BLaER1 (cell line): Measurements from ENCODE around the gene CDH4.

Source experiments
- H3K27ac ChIP-seq: shearing (Covaris generic); formaldehyde crosslinking; 2 replicates; pipeline ENCODE4 v1.8.1; 2022
- H3K27me3 ChIP-seq: shearing (Covaris generic); formaldehyde crosslinking; 2 replicates; pipeline ENCODE4 v1.8.1; 2022
- H3K36me3 ChIP-seq: shearing (Covaris generic); formaldehyde crosslinking; 2 replicates; pipeline ENCODE4 v1.8.1; 2022
- H3K4me1 ChIP-seq: shearing (Covaris generic); formaldehyde crosslinking; 2 replicates; pipeline ENCODE4 v1.8.1; 2022
- H3K4me2 ChIP-seq: shearing (Covaris generic); formaldehyde crosslinking; 2 replicates; pipeline ENCODE4 v1.8.1; 2022
- H3K4me3 ChIP-seq: shearing (Covaris generic); formaldehyde crosslinking; 2 replicates; pipeline ENCODE4 v1.8.1; 2022
- H3K9ac ChIP-seq: shearing (Covaris generic); formaldehyde crosslinking; 2 replicates; pipeline ENCODE4 v1.8.1; 2022
- H3K9me3 ChIP-seq: shearing (Covaris generic); formaldehyde crosslinking; 2 replicates; pipeline ENCODE4 v1.8.1; 2022
- H4K20me1 ChIP-seq: shearing (Covaris generic); formaldehyde crosslinking; 2 replicates; pipeline ENCODE4 v1.8.1; 2022
- Cebpa-rat ChIP-seq: shearing (Covaris generic); IDR thresholded peaks from 2 replicates; pipeline ENCODE4 v1.8.1; 2022

CDH4 gene

DNA sequence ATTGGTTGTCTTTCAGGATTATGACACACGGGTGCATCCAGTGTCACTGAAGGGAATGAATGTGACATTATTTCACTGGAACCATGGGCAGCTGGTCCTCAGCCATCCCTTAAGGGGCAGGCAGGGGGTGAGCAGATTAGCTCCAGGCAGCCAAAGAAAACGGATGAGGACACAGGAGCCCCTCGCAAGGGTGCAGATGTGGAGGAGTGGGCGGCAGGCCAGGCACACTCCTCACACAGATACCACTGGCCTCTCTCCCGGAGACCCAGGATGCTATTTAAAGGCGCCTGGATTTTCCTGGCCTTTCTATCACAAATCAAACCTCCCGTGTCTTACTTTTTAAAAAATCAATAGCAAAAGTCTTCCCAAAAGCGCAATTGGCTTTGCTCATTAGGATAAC lies 603.2 kb downstream of the CDH4 start:
- no peaks in the 10 kb centered on the region for H3K36me3 ChIP-seq
- peaks cover 63% of the 10 kb centered on the region for H3K4me1 ChIP-seq
- no peak for TF ChIP-seq Cebpa-rat
- H3K9me3 ChIP-seq: no peaks in the 10 kb centered on the region
- H3K27ac ChIP-seq: no peak overlapping the region
- H3K27me3 ChIP-seq: peaks cover 19% of the 10 kb centered on the region
- H3K4me2 ChIP-seq: no peak overlapping the region
- H3K9ac ChIP-seq: no peak overlapping the region
- H3K4me3 ChIP-seq: no peak overlapping the region
- H4K20me1 ChIP-seq: peaks cover 18% of the 10 kb centered on the region; the same call in 1 of the 2 replicates

DNA sequence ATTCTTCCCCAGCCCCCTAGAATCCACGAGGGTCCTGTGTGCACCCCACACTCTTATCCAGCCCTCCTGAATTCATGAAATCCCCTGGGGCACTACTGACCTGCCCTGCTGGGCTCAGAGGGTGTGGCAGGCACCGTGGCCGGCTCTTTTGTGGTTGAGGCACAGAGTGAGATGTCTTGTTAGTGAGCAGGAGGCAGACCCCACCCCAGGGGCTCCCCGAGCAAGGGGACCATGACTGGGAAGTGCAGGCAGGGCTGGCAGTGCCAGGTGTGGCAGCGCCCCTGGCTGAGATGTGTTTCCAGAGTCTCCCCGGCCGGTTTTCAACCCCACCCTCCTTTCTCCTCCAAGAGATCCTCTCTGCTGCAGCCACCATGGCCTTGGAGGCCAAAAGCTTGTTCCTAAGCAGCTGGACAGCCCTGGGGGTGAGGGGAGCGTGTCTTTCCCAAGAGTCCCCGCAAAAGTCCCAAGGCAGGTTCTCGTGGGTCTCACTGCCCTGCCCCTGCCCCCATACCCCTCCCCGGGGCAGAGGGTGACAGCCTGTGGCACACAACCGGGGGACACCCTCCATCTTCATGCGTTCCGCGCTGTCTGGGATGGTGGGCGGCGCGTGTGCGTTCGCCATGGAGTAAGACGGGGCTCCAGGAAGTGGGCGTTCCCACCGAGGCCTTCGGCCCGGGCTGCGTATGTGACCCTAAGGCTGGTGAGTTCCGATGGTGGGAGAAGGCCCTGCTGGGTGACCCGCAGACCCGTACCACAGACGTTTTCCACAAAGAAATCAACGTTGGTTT lies 604.8 kb downstream of the CDH4 start:
- H3K4me3 ChIP-seq: no peak overlapping the region
- H3K9me3 ChIP-seq: no peaks in the 10 kb centered on the region
- peaks cover 63% of the 10 kb centered on the region for H3K4me1 ChIP-seq
- peaks cover 4% of the 10 kb centered on the region for H3K27me3 ChIP-seq
- peaks cover 22% of the 10 kb centered on the region for H4K20me1 ChIP-seq
- no peak overlapping the region for H3K27ac ChIP-seq
- peak overlapping the region; percentile 28 for H3K4me2 ChIP-seq
- TF ChIP-seq Cebpa-rat: no peak
- no peaks in the 10 kb centered on the region for H3K36me3 ChIP-seq
- H3K9ac ChIP-seq: no peak overlapping the region

DNA sequence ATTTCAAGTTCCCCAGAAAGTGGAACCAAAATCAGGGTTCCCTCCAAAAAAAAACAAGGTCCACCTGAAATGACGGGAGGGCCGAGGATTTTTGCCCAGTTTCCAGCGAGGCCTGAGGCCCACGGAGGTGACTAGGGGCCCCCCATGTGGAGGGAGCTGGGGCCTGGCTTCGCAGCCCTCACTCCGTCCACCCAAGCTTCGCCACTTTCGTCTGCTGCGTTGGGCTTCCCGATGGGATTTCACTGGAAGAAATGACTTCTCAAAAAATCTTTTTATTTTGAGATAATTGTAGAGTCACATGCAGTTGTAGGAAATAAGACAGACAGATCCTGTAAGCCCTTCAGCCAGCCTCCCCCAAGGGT lies 605.3 kb downstream of the CDH4 start:
- H4K20me1 ChIP-seq: peaks cover 23% of the 10 kb centered on the region
- no peak overlapping the region for H3K27ac ChIP-seq
- no peaks in the 10 kb centered on the region for H3K27me3 ChIP-seq
- H3K9me3 ChIP-seq: no peaks in the 10 kb centered on the region
- no peak overlapping the region for H3K9ac ChIP-seq
- no peak overlapping the region for H3K4me3 ChIP-seq
- no peak for TF ChIP-seq Cebpa-rat
- H3K4me2 ChIP-seq: no peak overlapping the region
- peaks cover 63% of the 10 kb centered on the region for H3K4me1 ChIP-seq
- H3K36me3 ChIP-seq: no peaks in the 10 kb centered on the region

DNA sequence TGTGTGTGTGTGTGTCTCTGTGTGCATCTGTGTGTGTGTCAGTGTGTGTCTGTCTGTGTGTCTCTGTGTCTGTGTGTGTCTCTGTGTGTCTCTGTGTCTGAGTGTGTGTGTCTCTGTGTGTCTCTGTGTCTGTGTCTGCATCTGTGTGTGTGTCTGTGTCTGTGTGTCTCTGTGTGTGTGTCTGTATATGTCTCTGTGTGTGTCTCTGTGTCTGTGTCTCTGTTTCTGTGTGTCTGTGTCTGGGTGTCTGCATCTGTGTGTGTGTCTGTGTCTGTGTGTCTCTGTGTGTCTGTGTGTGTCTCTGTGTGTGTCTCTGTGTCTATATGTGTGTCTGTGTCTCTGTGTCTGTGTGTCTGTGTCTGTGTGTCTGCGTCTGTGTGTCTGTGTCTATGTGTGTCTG lies 605.8 kb downstream of the CDH4 start:
- Histone ChIP-seq H3K4me3 (no peak overlapping the region), H3K9ac (no peak overlapping the region), H3K4me1 (peaks cover 59% of the 10 kb centered on the region), H3K9me3 (no peaks in the 10 kb centered on the region), H3K27ac (no peak overlapping the region), H3K27me3 (no peaks in the 10 kb centered on the region), H4K20me1 (peaks cover 23% of the 10 kb centered on the region), H3K36me3 (no peaks in the 10 kb centered on the region), H3K4me2 (no peak overlapping the region)
- TF ChIP-seq Cebpa-rat: no peak

DNA sequence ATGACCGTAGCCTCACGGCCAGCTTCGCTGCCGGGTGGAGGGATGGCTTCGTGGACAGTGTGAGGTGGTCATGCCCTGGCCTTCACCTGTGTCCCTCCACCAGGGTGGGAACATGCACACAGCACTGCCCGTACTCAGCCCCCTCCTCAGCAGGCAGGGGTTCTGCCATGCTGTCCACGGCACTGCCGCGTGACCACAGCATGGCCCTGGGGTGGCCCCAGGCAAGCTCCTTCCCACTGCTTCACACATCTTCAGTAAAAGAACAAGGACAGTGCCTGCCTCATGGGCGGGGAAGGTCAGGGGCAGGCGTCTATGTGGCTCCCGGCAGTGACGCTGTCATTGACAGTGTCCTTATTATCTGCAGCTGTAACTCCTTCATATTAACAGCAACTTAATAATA lies 607.7 kb downstream of the CDH4 start:
- H3K4me2 ChIP-seq: peak overlapping the region; percentile 77; the same call in 1 of the 2 replicates
- peaks cover 54% of the 10 kb centered on the region for H3K4me1 ChIP-seq
- no peak overlapping the region for H3K4me3 ChIP-seq
- H3K27me3 ChIP-seq: peaks cover 3% of the 10 kb centered on the region; the same call in 1 of the 2 replicates
- no peak overlapping the region for H3K27ac ChIP-seq
- peaks cover 15% of the 10 kb centered on the region for H4K20me1 ChIP-seq
- H3K9ac ChIP-seq: no peak overlapping the region
- no peak for TF ChIP-seq Cebpa-rat
- H3K36me3 ChIP-seq: no peaks in the 10 kb centered on the region
- H3K9me3 ChIP-seq: no peaks in the 10 kb centered on the region; the same call in 1 of the 2 replicates

DNA sequence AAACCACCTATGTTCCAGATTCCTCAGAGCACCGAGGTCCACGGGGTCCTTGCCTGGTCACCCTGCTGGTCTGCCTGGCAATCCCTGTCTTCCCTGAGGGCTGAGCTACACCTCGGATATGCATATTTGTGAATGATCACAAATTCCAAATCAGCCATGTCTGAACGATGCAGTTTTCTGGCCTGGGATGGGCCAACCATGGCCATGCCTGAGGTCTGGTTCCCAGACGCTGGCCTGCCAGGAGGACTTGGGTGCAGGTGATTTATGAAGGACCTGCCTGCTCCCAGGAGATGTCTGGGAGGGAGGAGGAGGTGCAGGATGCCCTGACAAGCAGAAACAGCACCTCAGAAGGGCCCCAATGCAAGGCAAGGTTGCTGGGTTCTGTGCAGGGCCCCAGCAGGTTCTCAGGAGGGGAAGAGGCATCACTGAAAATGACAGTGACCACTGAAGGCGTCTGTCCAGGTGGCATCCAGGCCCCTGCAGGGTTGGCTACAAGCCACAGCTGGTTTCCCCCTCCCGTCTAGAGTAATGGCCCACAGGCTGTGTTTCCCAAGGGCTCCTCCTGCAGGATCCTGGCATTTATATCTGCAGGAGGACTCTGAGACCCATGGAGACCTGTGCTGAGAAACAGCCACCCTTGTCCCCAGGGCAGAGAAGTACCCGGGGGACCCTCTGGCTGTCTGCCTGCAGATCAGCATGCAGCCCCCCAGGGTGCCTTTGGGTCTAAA lies 608.4 kb downstream of the CDH4 start:
- peaks cover 3% of the 10 kb centered on the region; the same call in 1 of the 2 replicates for H3K27me3 ChIP-seq
- peaks cover 54% of the 10 kb centered on the region for H3K4me1 ChIP-seq

DNA sequence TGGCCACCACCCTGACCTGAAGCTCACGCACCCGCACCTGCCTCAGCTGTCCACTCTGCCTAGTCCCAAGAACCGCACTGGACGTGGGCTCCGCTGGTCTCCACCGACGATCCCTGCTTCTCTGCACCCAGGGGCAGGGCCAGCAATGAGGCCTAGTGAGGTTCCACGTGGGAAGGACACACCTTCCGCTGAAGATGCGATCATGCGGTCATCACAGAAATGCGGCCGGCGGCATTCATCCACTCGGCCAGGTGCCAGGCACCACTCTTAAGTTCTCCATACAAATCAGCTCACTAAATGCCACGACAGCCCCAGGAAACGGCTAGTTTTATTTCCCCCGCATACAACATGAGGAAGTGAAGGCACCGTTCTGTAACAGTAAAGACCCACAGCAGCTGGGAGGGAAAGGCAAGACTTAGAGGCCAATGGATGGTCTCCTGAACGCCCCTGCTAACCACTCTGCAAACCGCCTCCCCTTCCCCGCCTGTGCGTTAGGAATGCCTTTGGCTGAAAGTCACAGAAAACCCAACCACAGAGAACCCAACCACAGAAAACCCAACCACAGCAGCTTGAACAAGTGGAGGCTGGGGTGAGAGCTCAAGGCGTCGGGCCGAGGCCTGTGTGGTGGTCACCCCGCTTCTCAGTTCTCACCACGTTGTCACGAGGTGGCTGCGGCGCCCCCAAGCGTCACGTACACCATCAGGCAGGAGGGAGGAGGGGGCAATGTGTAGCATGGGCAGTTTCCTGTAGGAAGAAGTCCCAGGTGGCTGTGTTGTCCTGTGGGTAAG lies 609.2 kb downstream of the CDH4 start:
- H3K4me3 ChIP-seq: no peak overlapping the region
- no peak overlapping the region for H3K27ac ChIP-seq
- no peak for TF ChIP-seq Cebpa-rat
- H3K9ac ChIP-seq: no peak overlapping the region
- no peaks in the 10 kb centered on the region; the same call in none of the 2 replicates for H3K9me3 ChIP-seq
- H4K20me1 ChIP-seq: peaks cover 15% of the 10 kb centered on the region
- H3K4me2 ChIP-seq: peak overlapping the region; percentile 77
- no peaks in the 10 kb centered on the region for H3K36me3 ChIP-seq
- H3K4me1 ChIP-seq: peaks cover 53% of the 10 kb centered on the region
- peaks cover 3% of the 10 kb centered on the region; the same call in 1 of the 2 replicates for H3K27me3 ChIP-seq

More for the DNA sequence above, 608.4 kb downstream of the CDH4 start:
- H3K36me3 ChIP-seq: no peaks in the 10 kb centered on the region
- H3K27ac ChIP-seq: no peak overlapping the region
- peak overlapping the region; percentile 77 for H3K4me2 ChIP-seq
- TF ChIP-seq Cebpa-rat: no peak
- H4K20me1 ChIP-seq: peaks cover 15% of the 10 kb centered on the region
- H3K9me3 ChIP-seq: no peaks in the 10 kb centered on the region; the same call in none of the 2 replicates
- H3K9ac ChIP-seq: no peak overlapping the region
- H3K4me3 ChIP-seq: no peak overlapping the region

DNA sequence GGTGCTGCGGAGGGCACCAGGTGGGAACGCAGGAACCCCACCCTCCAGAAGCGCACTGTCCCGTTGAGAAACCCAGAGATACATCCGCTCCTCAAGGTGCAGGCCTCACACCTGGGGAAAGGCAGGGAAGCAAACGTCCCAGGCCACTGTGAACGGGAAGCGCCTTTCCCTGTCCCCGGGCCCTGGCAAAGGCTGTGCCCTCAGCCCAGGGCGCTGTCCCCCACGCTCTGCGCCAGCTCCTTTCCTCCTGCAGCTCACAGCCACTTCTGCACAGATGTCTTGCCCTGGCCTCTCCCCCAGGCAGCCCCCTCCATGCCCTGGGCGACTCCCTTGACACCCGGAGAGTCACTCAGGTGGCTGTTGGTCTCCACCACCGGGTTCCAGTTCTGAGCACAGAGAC lies 609.8 kb downstream of the CDH4 start:
- Histone ChIP-seq H3K27me3 (peaks cover 3% of the 10 kb centered on the region; the same call in 1 of the 2 replicates), H3K36me3 (no peaks in the 10 kb centered on the region), H3K9ac (no peak overlapping the region), H3K4me3 (no peak overlapping the region), H3K4me1 (peaks cover 47% of the 10 kb centered on the region), H3K4me2 (peak overlapping the region; percentile 77), H3K9me3 (no peaks in the 10 kb centered on the region; the same call in none of the 2 replicates), H4K20me1 (peaks cover 15% of the 10 kb centered on the region), H3K27ac (no peak overlapping the region)
- TF ChIP-seq Cebpa-rat: no peak

DNA sequence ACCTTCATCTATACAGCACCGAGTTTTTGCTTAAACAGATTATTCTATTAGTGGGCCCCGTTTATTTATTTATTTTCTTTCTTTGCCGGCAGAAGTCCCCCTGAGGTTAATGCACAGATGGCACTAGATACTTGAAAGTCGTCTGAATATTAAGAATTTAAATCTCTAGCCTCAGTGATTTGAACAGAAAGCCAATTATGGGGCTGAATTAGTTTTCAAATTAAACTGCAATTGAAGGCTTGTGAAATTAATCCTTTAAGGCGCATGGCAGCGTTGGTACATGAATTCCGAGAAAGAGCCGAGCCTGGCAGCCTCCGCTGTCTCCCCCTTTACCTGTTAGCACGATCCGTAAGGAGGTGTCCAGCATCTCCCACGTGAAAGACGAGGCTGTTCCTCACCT lies 610.8 kb downstream of the CDH4 start:
- Histone ChIP-seq H3K4me1 (peaks cover 47% of the 10 kb centered on the region), H3K4me3 (no peak overlapping the region), H3K27me3 (peaks cover 3% of the 10 kb centered on the region; the same call in 1 of the 2 replicates), H3K4me2 (no peak overlapping the region), H3K9ac (no peak overlapping the region), H3K9me3 (no peaks in the 10 kb centered on the region; the same call in none of the 2 replicates), H3K27ac (no peak overlapping the region), H4K20me1 (peaks cover 15% of the 10 kb centered on the region), H3K36me3 (no peaks in the 10 kb centered on the region)
- no peak for TF ChIP-seq Cebpa-rat
